HG03457 (cell line): ENCODE data around the gene FBXW5.

Experiments
- ATAC-seq: cut with Tn5 transposase; IDR thresholded peaks from one replicate; pipeline ENCODE4 v1.9.1; 2021; ENCODE audit warnings: moderate number of reproducible peaks; ENCODE audit not compliant: unreplicated experiment

Gene FBXW5

DNA sequence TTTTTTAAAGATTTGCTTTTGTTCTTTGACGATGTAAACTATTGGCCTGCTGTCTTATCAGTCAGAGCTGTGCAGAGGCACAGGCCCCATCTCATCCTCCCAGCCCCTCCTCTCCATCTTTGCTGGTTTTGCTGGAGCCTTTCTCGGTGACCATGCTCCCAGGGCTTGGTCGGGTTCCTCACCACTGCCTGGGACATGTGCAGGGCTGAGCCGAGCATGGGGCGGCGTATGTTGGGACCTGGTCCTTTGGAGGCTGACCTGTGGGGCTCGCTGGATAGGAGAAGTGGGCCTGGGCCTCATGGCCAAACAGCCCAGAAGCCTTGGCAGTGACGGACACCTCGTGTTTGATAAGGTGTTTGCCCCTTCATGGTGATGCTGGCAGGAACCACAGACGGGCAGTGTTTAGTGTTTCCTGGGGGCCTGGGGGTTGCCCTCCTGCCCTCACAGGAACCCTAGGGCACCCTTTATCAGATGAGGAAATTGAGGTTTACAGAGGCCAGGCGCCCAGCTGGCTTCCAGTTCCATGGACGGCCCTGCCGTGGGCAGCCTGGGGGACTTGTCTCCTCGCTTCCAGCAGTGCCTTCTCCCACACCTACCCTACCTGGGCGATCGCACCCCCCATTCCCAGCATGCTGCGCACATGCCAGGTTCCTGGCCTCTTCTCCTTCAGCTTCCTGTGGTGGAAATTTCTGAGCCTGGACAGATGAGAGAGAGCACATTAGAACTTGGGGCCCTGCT is 30.7 kb downstream of the FBXW5 start:
- no peak for ATAC-seq

DNA sequence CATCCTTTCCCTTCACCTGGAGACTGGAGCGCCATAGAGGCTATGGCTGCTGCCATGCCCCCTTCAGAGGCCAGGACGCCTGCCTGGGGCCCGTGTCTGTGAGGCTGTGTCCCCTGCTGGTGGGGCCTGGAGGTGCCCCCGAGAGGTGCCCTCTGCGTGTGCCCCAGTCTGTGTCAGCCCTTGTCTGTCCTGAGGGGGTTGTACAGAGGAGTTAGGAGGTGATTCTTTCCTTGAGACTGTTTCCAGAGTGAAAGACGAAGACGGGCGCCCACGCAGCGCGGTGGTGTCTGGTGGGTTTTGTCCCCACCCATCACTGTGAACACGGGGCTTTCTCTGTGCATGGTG is 33.7 kb downstream of the FBXW5 start:
- ATAC-seq: no peak

DNA sequence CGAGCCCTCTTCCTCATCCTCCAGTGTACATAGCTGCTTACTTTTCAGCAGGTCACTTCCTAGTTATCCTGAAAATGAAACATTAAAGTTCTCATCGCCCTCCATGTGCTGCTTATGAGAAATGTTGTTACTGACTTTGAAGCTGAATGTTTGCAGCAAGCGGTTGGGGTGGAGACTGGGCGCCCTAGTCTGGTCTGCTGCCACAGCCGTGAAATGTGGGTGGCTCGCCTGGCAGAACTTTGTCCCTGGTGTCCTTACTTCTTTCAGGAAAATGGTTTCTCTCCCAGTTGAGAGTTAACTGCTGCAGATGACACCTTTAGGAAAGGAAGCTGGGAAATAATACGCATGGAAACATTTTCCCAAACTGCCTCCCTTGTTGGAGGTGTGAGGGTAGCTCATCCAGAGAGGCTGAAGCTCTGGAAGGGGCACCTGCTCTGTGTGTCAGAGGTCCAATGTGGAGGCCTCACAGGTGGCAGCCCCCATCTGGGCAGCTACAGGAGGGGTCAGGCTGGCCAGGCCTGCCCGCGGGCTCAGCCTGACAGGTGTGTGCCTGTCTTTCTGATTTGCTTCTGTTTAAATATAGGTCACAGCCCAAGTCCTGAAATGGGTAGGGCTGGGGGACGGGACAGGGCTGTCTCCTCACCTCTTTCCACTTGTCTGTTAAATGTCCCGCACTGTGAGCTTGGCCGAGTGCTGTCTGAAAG is 34.2 kb downstream of the FBXW5 start:
- no peak for ATAC-seq

DNA sequence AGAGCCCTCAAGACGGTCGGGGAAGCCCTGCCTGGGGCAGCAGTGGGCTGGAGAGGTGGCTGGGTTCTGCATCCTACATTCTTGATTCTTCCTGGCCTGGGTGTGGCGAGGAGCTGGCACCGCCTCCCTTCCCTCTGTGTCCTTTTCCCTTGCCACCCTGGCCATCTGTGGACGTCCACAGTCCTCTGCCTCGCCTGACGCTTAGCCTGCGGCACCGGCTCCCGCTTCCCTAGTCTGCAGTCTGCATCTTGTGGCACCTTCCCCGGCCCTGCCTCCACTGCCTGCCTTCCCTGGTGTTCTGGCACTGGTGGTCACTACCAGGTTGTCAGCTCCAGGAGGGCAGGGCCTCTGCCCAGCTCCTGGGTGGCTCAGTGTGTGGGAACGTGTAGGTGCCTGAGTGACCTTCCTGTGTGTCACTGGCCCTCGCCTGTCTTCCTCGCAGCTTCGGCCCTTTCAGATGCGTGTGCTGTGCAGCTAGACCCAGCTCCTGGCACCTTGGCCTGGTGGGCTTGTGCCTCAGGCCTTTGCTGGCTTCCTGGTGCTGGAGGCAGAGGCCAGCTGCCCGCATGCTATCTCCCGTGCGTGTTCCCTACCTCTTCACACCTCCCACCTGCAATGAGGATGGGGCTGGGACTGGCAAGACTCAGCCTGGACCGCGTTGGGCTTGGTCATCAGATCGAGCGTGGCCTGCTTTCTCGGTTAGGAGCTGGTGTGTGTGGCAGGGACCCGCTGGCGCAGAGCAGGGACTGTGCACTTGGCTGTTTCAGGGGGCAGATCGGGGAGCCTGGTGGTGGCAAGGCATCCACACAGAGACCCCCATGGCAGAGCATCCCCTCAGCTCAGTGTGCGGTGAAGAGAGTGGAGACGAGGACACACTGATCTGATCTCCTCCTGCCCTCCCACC is 37.3 kb downstream of the FBXW5 start:
- ATAC-seq: no peak

DNA sequence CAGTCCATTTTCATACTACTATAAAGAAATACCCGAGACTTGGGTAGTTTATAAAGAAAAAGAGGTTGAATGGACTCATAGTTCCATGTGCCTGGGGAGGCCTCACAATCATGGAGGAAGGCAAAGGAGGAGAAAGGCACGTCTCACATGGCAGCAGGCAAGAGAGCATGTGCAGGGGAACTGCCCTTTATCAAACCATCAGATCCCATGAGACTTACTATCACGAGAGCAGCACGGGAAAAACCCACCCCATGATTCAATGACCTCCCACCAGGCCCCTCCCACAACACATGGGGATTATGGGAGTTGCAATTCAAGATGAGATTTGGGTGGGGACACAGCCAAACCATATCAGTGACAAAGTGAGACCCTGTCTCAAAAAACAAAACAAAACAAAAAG is 38.3 kb downstream of the FBXW5 start:
- ATAC-seq: no peak

DNA sequence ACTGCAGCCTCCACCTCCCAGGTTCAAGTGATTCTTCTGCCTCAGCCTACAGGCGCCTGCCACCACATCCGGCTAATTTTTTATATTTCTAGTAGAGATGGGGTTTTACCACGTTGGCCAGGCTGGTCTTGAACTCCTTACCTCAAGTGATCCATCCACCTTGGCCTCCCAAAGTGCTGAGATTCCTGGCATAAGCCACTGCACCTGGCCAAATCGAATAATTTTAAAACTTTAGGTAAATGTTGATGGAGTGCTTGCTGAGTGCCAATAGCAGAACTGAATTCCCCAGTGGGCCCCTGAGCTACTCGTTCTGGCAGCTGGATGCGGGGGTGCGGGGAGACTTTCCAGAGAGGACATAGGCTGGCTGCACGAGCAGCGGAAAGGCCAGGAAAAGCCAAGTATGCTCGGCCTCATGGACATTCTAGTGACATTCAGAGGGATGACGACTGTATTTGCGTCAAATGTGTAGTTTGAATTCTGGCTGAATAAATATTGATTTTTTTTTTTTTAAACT is 41.4 kb downstream of the FBXW5 start:
- ATAC-seq: no peak

DNA sequence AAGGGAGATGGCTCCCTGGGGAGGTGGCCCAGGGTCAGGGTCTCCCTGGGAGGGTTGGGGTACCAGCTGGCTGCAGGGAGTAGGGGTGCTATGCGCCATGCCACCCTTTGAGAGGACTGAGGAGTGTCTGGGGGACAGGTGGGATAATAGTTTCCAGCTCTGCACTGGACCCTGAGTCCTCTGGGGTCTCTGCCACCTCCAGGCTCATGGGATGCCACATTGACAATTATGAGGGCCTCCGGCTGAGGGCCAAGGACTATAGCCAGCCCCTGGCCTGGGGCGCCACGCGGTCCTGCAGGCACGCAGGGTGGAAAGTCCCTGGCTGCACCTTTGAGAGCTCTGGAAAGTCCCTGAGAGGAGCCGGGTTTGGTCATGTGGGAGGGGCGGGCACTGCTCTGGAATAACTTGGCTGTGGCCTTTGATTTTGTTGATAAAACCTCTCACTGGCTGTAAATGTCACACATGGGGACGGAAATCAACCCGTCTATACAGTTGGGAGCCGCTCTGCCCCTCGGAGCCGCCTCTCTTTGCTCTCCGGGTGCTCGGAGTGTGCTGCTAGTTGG is 42.2 kb downstream of the FBXW5 start:
- no peak for ATAC-seq

DNA sequence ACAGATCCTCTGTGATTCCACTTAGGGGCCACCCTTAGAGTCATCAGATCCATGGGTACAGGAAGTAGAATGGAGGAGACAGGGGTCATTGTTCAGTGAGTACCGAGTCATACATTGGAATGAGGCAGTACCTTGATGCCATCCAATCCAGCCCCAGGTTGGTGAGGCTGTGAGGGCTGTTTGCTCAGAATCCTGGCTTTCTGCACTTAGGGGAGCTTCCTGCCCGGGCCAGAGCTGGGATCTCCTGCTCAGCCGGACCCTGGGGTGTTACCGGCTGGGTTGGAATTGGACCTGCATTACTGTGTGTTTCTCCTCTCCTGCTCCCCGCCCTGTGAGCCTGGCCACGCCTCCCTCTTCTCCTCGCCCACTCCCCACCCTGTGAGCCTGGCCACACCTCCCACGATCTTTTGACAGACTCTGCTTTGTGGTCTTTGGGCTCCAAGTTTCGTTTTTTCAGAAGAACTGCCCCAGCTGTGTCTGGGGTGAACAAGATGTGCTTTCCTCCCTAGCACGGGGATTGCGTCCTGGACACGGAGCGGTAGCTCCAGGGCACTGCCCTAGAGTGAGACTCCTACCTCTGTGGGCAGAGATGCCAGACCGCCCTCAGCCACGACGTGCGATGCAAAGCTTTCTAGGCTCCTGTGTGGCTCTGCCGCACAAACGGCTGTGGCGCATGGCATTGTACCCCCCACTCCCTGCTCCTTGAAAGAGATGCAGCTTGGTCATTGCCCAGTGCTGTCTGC is 42.9 kb downstream of the FBXW5 start:
- no peak for ATAC-seq

DNA sequence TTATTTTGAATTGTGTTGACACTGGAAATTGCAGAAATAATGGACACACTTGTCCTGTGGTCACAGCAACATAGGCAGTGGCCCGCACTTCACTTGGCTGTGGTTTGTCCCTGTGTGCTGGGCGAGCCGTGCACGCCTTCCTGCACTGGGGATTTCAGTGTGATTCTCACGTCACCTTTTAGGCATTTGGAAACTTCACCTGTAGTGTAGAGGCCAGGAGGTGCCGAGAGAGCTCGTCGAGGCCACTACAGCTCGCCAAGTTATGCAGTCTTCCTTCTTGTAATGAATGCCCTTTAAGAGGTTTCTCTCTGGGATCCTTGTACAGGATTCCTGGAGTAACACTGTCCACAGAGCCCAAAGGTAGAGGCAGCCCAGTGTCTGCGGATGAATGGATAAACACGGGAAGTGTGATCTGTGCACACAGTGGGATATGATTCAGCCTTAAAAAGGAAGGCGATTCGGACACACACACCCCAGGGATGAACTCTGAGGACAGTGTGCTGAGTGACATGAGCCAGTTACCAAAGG is 43.5 kb downstream of the FBXW5 start:
- ATAC-seq: no peak

DNA sequence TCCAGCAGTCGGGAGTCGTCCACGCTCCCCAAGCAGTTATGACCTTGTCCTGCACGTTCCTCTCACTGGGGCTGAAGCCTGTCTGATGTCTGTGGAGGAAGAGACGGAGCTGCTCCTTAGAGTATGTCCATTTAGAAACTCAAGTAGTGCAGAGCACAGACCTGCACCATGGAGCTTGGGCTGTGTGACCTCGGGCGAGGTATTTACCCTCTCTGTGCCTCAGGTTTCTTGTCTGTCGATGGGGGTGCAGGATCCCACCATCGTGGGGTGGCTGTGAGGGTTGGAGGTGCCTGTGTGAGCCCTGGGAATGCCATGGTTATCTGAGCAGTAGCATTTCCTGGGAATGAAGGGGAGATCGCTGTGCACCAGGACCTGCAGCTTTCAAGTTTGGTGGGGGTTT is 44.0 kb downstream of the FBXW5 start:
- ATAC-seq: no peak

DNA sequence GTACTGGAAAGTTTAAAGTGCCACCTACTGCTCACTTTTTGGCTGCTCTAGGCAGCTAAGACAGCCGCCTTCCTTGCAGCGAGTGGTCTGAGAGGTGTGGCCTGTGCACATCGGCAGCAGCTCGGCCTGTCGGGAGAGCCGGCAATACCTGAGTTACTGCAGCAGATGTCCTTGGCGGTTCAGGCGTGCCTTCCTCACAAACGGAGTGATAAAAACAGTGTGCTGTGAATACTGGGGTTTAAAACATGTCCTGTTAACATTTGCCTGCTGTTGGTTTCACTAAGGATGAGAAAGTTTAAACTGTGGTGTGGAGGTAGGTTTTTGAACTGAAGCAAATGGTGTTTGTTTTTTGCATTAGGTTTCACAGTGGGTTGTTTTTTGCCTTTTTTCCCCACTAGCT is 45.3 kb downstream of the FBXW5 start:
- ATAC-seq: no peak

DNA sequence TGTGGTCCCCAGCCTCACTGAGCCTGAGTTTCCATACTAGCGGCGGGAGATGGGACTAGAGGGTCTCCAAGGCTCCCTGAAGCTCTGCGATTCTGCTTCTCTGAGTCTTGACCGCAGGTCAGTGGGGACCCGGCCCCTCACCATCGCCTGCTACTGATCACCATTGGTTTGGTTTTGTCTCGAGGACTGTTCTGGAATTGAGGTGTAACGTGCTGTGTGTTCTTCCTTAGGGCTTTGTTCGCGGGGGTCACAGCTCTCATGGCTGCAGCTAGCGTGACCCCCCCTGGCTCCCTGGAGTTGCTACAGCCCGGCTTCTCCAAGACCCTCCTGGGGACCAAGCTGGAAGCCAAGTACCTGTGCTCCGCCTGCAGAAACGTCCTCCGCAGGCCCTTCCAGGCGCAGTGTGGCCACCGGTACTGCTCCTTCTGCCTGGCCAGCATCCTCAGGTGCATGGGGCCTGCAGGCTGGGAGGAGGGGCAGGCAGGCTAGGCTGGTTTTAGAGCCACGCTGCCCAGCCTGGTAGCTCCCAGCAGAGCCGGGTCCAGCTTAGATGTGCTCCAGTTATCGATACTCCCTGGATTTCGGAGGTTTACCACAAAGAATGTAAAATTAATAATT is 45.9 kb downstream of the FBXW5 start:
- ATAC-seq: no peak

DNA sequence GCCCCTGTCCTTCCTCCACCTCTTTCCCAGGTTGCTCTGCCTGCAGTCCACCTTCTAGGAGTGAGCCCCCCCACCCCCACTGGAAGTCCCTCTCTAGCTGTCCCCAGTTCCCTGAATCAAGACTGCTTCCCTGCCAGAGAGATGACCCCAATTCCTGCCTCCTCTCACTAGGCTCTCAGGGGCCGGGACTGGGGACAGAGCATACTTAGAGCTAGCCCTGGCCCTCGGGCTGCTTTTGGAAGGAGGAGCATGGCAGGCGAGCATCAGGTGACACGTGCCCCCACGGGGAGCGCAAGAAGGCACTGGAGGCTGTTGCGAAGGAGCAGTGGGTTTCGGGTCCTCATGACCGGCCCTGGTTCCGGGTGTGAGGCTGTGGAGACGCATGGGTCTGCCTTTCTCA is 48.5 kb downstream of the FBXW5 start:
- no peak for ATAC-seq

DNA sequence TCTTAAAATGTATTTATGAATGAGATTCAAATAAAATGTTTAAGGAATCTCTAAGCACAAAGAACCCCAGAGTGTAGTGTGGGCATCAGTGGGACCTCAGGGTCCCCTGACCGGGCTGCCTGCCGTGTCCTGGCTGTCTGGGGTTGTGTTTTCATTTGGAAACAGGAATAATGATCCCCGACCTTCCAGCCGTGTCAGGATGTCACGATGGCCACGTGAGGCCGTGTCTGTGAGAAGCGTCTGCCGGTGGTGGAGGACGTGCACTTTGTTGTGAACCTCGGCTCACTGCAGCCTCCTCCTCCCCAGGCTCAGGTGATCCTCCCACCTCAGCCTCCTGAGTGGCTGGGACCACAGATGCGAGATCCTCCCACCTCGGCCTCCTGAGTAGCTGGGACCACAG is 53.9 kb downstream of the FBXW5 start:
- ATAC-seq: no peak
